Activated CD4-positive, alpha-beta T cell treated with anti-CD3 and anti-CD28 coated beads for 1 hour (primary cell): ENCODE results near the gene KCTD7.
"Not testable (repeated sequence)": the region's sequence is repeated elsewhere in the genome, so short reads cannot be mapped to it uniquely, and the experiment has no call there.

Source experiments
- DNase-seq: peaks from one replicate; pipeline ENCODE4 v3.0.0-alpha.2; 2020

KCTD7 gene

GRCh38 chr7:66628361-66629221, at the start of gene KCTD7:
TSS of gene KCTD7 (plus strand) at chr7:66628881. CDS start at chr7:66629065, 184 bp downstream.
- DNase-seq = peak; percentile 91

GRCh38 chr7:66580380-66580779, 48.3 kb upstream of the KCTD7 start:
- not testable (repeated sequence) for DNase-seq

- not testable (repeated sequence) for DNase-seq
Observed at GRCh38 chr7:66582816-66583489, 45.7 kb upstream of the KCTD7 start.

DNA sequence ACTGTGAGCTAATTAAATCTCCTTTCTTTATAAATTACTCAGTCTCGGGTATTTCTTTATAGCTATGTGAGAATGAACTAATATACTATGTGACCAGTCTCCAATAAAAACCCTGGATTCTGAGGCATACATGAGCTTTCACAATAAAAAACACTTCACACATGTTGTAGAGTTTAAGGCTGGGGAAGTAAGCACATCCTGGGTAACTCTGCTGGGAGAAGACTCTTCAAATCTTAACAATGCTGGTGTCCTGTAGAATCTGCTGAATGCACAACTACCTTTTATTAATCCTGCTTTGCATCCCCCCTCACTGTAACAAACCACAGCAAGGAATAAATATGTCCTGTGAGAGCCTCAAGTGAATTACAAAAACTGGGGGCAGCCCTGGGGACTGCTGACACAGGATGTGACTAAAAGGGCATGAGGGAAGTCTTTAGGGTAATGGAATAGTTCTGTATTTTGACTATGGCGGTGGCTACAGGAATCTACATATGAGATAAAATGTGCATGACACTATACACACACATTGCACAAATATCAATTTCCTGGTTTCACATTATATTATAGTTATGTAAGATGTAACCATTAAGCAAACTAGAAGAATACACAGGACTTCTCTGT, 45.1 kb upstream of the KCTD7 start:
- no peak for DNase-seq

- DNase-seq = no peak
Observed at GRCh38 chr7:66586181-66586580, 42.5 kb upstream of the KCTD7 start.

DNA sequence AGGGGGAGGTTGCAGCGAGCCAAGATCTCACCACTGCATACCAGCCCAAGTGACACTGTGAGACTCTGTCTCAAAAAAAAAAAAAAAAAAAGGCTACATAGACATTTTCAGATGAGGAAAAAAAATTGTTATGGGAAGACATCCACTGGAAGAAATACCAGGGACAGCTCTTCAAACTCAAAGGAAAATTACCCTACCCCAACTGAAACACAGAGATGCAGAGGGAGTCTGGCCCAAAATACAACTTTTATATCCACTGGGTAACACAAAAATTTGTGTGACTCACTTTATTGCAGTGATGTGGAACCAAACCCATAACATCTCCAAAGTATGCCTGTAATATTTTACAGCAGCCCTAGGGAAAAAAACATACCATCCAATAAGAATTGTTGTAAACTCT, 40.5 kb upstream of the KCTD7 start:
- DNase-seq = not testable (repeated sequence)

DNA sequence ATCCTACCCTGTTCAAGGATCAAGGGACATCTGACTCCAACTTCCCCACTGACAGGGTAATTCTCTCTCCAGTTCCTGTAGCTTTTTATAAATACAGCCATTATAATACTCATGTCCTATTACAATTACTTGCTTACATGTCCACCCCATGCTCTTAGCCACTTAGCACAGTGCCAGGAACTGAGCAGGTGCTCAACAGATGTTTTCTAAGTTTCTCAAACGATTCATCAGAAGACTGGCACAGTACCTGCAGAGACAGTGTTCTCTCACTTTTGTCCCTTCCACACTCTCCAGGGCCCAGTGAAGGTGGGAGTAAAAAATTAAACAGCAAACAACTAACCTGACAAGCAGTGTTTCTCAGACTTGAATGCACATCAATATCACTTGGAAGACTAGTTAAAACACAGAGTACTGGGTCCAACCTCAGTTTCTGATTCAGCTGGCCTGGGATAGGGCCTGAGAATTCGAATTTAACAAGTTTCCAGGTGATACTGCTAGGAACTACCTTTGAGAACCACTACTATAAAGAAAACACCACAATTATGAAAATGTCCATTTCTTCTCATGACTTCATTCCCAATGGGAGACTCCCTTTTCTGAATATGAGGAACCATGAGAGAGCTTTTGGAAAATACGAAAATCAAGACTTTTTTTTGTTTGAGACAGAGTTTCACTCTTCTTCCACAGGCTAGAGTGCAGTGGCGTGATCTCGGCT, 39.7 kb upstream of the KCTD7 start:
- not testable (repeated sequence) for DNase-seq

- not testable (repeated sequence) for DNase-seq
Observed at GRCh38 chr7:66590302-66591057, 38.2 kb upstream of the KCTD7 start.

GRCh38 chr7:66591058-66591798, 37.5 kb upstream of the KCTD7 start:
- not testable (repeated sequence) for DNase-seq

DNA sequence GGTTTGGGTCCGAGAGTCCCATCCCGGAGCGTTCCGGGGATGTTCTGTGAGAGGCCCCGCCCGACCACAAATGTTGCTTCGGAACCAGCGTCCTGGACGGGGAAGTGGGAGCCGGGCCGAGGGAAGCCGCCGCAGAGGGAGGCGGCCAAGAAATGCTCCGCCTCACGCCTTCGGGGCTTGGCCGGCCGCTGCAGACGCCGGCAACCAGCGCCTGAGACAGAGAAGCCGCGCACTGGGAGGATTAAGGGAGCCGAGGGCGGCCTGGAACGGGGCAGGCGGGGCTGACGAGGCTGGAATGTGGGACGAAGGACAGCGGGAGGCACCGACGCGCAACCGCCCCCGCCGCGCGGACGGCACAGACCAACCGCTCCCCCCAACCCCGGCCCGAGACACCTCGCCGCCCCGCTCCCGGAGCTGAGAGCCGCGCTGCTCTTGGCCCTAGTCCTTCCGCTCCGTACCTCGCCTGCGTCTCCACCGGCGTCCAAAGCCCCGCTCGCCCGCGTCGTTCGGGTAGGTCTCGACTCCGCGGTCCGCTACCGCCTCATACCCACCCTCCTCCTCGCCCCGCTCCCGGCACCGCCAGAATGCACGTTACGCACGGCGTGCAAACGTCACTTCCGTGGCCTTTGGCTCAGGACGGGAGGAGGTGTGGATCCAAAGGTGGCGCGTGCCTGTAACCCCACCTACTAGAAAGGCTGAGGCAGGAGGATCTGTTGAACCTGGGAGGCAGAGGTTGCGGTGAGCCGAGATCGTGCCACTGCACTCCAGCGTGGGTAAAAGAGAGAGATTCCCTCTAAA, 36.7 kb upstream of the KCTD7 start:
- DNase-seq = peak; percentile 82

DNA sequence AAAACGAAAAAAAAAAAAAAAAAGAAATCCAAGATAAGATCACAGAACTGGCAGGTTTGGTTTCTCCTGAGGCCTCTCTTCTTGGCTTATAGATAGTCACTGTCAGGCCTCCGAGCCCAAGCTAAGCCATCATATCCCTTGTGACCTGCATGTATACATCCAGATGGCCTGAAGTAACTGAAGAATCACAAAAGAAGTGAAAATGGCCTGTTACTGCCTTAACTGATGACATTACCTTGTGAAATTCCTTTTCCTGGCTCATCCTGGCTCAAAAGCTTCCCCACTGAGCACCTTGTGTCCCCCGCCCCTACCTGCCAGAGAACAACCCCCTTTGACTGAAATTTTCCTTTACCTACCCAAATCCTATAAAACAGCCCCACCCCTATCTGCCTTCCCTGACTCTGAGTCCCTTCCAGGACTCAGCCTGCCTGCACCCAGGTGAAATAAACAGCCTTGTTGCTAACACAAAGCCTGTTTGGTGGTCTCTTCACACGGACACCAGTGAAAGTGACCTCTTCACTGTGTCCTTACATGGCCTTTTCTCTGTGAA, 36.0 kb upstream of the KCTD7 start:
- DNase-seq = not testable (repeated sequence)

- not testable (repeated sequence) for DNase-seq
Observed at GRCh38 chr7:66594082-66594481, 34.6 kb upstream of the KCTD7 start.

- no peak for DNase-seq
Observed at GRCh38 chr7:66597461-66597860, 31.2 kb upstream of the KCTD7 start.

GRCh38 chr7:66602159-66602558, 26.5 kb upstream of the KCTD7 start:
- no peak for DNase-seq

DNA sequence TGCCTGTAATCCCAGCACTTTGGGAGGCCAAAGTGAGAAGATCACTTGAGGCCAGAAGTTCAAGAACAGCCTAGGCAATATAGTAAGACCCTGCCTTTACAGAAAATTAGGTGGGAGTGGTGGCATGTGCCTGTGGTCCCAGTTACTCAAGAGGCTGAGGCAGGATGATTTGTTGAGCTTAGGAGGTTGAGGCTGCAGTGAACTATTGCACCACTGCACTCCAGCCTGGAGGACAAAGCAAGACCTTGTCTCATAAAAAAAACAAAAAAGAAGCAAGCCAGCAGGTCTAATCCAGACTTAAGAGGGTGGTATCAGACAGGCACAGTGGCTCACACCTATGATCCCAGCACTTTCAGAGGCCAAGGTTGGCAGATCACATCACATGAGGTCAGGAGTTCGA, 24.5 kb upstream of the KCTD7 start:
- DNase-seq = no peak

- DNase-seq = not testable (repeated sequence)
Observed at GRCh38 chr7:66606540-66607291, 22.0 kb upstream of the KCTD7 start.

DNA sequence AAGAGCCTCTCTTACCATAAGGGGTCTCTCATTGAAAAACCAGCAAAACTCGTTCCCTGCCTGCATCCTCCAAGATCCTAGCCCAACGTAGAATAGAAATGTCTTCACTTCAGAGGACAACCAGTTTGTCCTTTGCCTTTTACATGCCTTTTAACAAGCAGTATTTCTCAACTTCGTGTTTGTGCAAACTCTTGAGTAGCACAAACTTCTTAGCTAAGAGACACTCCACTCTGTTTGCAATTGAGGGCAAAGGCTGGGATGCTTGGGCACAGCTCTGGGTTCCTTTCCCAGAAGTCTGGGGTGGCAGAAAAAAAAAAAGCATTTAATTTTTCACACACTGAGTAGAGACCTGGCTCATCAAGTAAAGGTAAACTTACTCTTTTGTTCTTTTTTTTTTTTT, 19.5 kb upstream of the KCTD7 start:
- no peak for DNase-seq

- DNase-seq = not testable (repeated sequence)
Observed at GRCh38 chr7:66614596-66614995, 14.1 kb upstream of the KCTD7 start.

- DNase-seq = no peak
Observed at GRCh38 chr7:66615699-66616098, 13.0 kb upstream of the KCTD7 start.

- DNase-seq = no peak
Observed at GRCh38 chr7:66617295-66617694, 11.4 kb upstream of the KCTD7 start.
